Neural cell (in vitro differentiated cells): Measurements from ENCODE around the gene TSPAN32. TPM values are rescaled to one million over a fixed set of nuclear protein-coding genes. Genes with fewer than 3 reads are reported as not detected.
"Not testable (repeated sequence)": the region's sequence is repeated elsewhere in the genome, so short reads cannot be mapped to it uniquely, and the experiment has no call there.

Experiments
- H2AFZ ChIP-seq: fragments of 200-600, 300-800 bp; sonication (generic), shearing (Covaris generic); 2 replicates; pipeline ENCODE4 v1.6.0; 2014; ENCODE audit warnings: low read depth, mild to moderate bottlenecking, antibody characterized with exemption, low read length, moderate library complexity
- H3F3A ChIP-seq: fragments of 200-600 bp; shearing (Covaris generic); 2 replicates; pipeline ENCODE4 v1.6.1; 2016; ENCODE audit warnings: mild to moderate bottlenecking, moderate library complexity, mixed read lengths, antibody characterized with exemption, low read length; ENCODE audit not compliant: insufficient read depth, poor library complexity, severe bottlenecking
- H3K27ac ChIP-seq: fragments of 200-600, 300-800 bp; sonication (generic), shearing (Covaris generic); 2 replicates; pipeline ENCODE4 v1.5.1; 2014; ENCODE audit warnings: mild to moderate bottlenecking, low read length, moderate library complexity
- H3K27me3 ChIP-seq: fragments of 300-800, 200-600 bp; sonication (generic), shearing (Covaris generic); 2 replicates; pipeline ENCODE4 v1.6.0; 2014; ENCODE audit warnings: mild to moderate bottlenecking, low read depth, low read length, moderate library complexity; ENCODE audit not compliant: insufficient read depth
- H3K36me3 ChIP-seq: fragments of 300-800, 200-600 bp; sonication (generic), shearing (Covaris generic); 2 replicates; pipeline ENCODE4 v1.5.1; 2014; ENCODE audit warnings: mild to moderate bottlenecking, antibody characterized with exemption, low read length, moderate library complexity; ENCODE audit not compliant: insufficient read depth
- H3K4me2 ChIP-seq: fragments of 300-800, 200-600 bp; sonication (generic), shearing (Covaris generic); 2 replicates; pipeline ENCODE4 v1.6.0; 2014; ENCODE audit warnings: mild to moderate bottlenecking, low read length
- H3K4me3 ChIP-seq: fragments of 300-800, 200-600 bp; sonication (generic), shearing (Covaris generic); 2 replicates; pipeline ENCODE4 v1.5.1; 2014; ENCODE audit warnings: mild to moderate bottlenecking, low read length, moderate library complexity
- H3K79me2 ChIP-seq: fragments of 200-600 bp; shearing (Covaris generic); replicated peaks from 2 replicates; pipeline ENCODE4 v1.6.0; 2014; ENCODE audit warnings: mild to moderate bottlenecking, low read length, moderate library complexity; ENCODE audit not compliant: insufficient read depth
- H3K9ac ChIP-seq: fragments of 300-800, 200-600 bp; sonication (generic), shearing (Covaris generic); 2 replicates; pipeline ENCODE4 v1.6.1; 2016; ENCODE audit warnings: mild to moderate bottlenecking, low read length, mixed read lengths
- H3K9me2 ChIP-seq: fragments of 200-600 bp; shearing (Covaris generic); 2 replicates; pipeline ENCODE4 v1.6.1; 2016; ENCODE audit warnings: mild to moderate bottlenecking, low read length, mixed read lengths; ENCODE audit not compliant: insufficient read depth
- H3K9me3 ChIP-seq: fragments of 200-600, 300-800 bp; sonication (generic), shearing (Covaris generic); 2 replicates; pipeline ENCODE4 v1.6.1; 2016; ENCODE audit warnings: mild to moderate bottlenecking, mixed run types, low read length, moderate library complexity, mixed read lengths
- H4K20me1 ChIP-seq: fragments of 200-600 bp; shearing (Covaris generic); 2 replicates; pipeline ENCODE4 v1.6.1; 2016; ENCODE audit warnings: mild to moderate bottlenecking, mixed run types; ENCODE audit not compliant: insufficient read depth
- EP300 ChIP-seq: fragments of 450-650 bp; conservative IDR thresholded peaks from 2 replicates; pipeline ENCODE4 v1.6.1; 2014; ENCODE audit warnings: antibody characterized with exemption, mild to moderate bottlenecking, moderate library complexity; ENCODE audit not compliant: poor library complexity, severe bottlenecking
- EZH2 ChIP-seq: fragments of 200-600, 300-800 bp; shearing (Covaris generic), sonication (generic); IDR thresholded peaks from 2 replicates; pipeline ENCODE4 v1.6.1; 2014; ENCODE audit warnings: antibody characterized with exemption, low read length, borderline replicate concordance, mild to moderate bottlenecking; ENCODE audit not compliant: insufficient read depth, poor library complexity, severe bottlenecking
- MXI1 ChIP-seq: fragments of 450-650 bp; conservative IDR thresholded peaks from 2 replicates; pipeline ENCODE4 v1.6.1; 2014; ENCODE audit warnings: antibody characterized with exemption, mild to moderate bottlenecking; ENCODE audit not compliant: poor library complexity, severe bottlenecking
- POLR2AphosphoS5 ChIP-seq: IDR thresholded peaks from 2 replicates; pipeline ENCODE4 v1.6.1; 2012
- RAD21 ChIP-seq: fragments of 450-650 bp; conservative IDR thresholded peaks from 2 replicates; pipeline ENCODE4 v1.6.1; 2014; ENCODE audit warnings: antibody characterized with exemption, mild to moderate bottlenecking, moderate library complexity
- REST ChIP-seq: IDR thresholded peaks from 2 replicates; pipeline ENCODE4 v1.6.1; 2012; ENCODE audit warnings: borderline replicate concordance
- SMC3 ChIP-seq: fragments of 450-650 bp; conservative IDR thresholded peaks from 2 replicates; pipeline ENCODE4 v1.6.1; 2014; ENCODE audit warnings: antibody characterized with exemption, mild to moderate bottlenecking, moderate library complexity; ENCODE audit not compliant: poor library complexity
- TAF1 ChIP-seq: IDR thresholded peaks from 2 replicates; pipeline ENCODE4 v1.6.1; 2012; ENCODE audit warnings: low read depth
- polyA plus RNA-seq: library from polyadenylated mRNA; depleted of rRNA; stranded (reverse); fragments of >200 nt; gene quantifications from 2 replicates; pipeline ENCODE4 v1.2.3, GENCODE V29; 2014
- TF ChIP-seq, protein P1 (sequence below): fragments of 450-650 bp; IDR thresholded peaks from 2 replicates; pipeline ENCODE4 v1.5.1; 2014; ENCODE audit warnings: antibody characterized with exemption, mild to moderate bottlenecking, moderate library complexity; ENCODE audit not compliant: poor library complexity, severe bottlenecking

TSPAN32 gene
- polyA plus RNA-seq, 1 donor from 2014 or later = not detected

DNA sequence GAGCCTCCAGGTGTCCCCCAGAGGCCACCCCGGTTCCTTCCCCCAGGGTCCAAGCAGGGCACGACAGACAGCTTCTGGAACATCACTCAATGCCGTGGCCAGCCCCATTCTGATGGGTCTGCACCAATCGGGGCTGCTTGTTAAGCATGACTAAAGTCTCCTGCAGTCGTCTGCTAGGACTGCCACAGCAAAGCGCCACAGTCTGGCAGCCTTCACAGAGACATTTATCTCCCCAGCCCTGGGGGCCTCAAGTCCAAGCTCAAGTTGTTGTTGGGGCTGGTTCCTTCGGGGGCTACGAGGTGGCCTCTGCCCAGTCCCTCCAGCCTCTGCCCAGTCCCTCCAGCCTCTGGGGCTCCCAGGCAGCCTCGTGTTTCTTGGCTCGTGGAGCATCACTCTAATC, 61.3 kb downstream of the TSPAN32 start:
- H3F3A ChIP-seq = no peaks in the 10 kb centered on the region
- H4K20me1 ChIP-seq = no peaks in the 10 kb centered on the region
- H3K27me3 ChIP-seq = no peaks in the 10 kb centered on the region
- no peaks in the 10 kb centered on the region for H3K79me2 ChIP-seq
- no peaks in the 10 kb centered on the region for H3K36me3 ChIP-seq
- no peak overlapping the region for H3K4me3 ChIP-seq
- no peak overlapping the region for H2AFZ ChIP-seq
- no peak overlapping the region for H3K27ac ChIP-seq
- H3K9ac ChIP-seq = no peak overlapping the region
- no peak for TF ChIP-seq MXI1
- no peak for TF ChIP-seq TAF1
- no peak for TF ChIP-seq EP300
- TF ChIP-seq SMC3 = no peak
- no peak for TF ChIP-seq RAD21
- TF ChIP-seq EZH2 = no peak
- no peak for TF ChIP-seq POLR2AphosphoS5
- TF ChIP-seq, protein P1, sequence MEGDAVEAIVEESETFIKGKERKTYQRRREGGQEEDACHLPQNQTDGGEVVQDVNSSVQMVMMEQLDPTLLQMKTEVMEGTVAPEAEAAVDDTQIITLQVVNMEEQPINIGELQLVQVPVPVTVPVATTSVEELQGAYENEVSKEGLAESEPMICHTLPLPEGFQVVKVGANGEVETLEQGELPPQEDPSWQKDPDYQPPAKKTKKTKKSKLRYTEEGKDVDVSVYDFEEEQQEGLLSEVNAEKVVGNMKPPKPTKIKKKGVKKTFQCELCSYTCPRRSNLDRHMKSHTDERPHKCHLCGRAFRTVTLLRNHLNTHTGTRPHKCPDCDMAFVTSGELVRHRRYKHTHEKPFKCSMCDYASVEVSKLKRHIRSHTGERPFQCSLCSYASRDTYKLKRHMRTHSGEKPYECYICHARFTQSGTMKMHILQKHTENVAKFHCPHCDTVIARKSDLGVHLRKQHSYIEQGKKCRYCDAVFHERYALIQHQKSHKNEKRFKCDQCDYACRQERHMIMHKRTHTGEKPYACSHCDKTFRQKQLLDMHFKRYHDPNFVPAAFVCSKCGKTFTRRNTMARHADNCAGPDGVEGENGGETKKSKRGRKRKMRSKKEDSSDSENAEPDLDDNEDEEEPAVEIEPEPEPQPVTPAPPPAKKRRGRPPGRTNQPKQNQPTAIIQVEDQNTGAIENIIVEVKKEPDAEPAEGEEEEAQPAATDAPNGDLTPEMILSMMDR = no peak
- no peak for TF ChIP-seq REST
- no peaks in the 10 kb centered on the region for H3K9me3 ChIP-seq
- H3K9me2 ChIP-seq = no peaks in the 10 kb centered on the region
- no peak overlapping the region for H3K4me2 ChIP-seq

GRCh38 chr11:2363577-2364370, 62.0 kb downstream of the TSPAN32 start:
- H3K4me3 ChIP-seq = no peak overlapping the region
- no peak for TF ChIP-seq MXI1
- no peak for TF ChIP-seq TAF1
- TF ChIP-seq POLR2AphosphoS5 = no peak
- TF ChIP-seq RAD21 = no peak
- TF ChIP-seq EZH2 = no peak
- no peak for TF ChIP-seq SMC3
- TF ChIP-seq, protein P1 = no peak
- no peak for TF ChIP-seq EP300
- no peak for TF ChIP-seq REST
- no peak overlapping the region for H2AFZ ChIP-seq
- no peaks in the 10 kb centered on the region for H3K27me3 ChIP-seq
- no peaks in the 10 kb centered on the region for H3K9me3 ChIP-seq
- H3K27ac ChIP-seq = no peak overlapping the region
- no peak overlapping the region for H3K9ac ChIP-seq
- no peaks in the 10 kb centered on the region for H4K20me1 ChIP-seq
- no peaks in the 10 kb centered on the region for H3F3A ChIP-seq
- no peaks in the 10 kb centered on the region for H3K79me2 ChIP-seq
- H3K36me3 ChIP-seq = no peaks in the 10 kb centered on the region
- H3K4me2 ChIP-seq = no peak overlapping the region
- H3K9me2 ChIP-seq = no peaks in the 10 kb centered on the region

GRCh38 chr11:2364386-2364785, 62.6 kb downstream of the TSPAN32 start:
- not testable (repeated sequence) for H4K20me1 ChIP-seq

More at GRCh38 chr11:2364386-2364785, 62.6 kb downstream of the TSPAN32 start:
- not testable (repeated sequence) for H3K9ac ChIP-seq, H3K4me2 ChIP-seq, H3K36me3 ChIP-seq, H3K9me2 ChIP-seq, H2AFZ ChIP-seq, H3K9me3 ChIP-seq, H3K27ac ChIP-seq, H3K27me3 ChIP-seq, H3K79me2 ChIP-seq, H3F3A ChIP-seq, H3K4me3 ChIP-seq
